H1 (cell line): Measurements from ENCODE around the gene NR2E3.

Experiments used
- CREB1 ChIP-seq: IDR thresholded peaks from 2 replicates; pipeline ENCODE4 v1.6.1; 2012; ENCODE audit warnings: inconsistent platforms
- CTCF ChIP-seq, 3 experiments: IDR thresholded peaks; 1 replicate in 2 of 3; 2 replicates in 1 of 3; pipeline versions ENCODE4 v1.5.1 to v1.6.1; 2011; ENCODE audit warnings: low read length in 3 of 3, mild to moderate bottlenecking in 3 of 3, inconsistent platforms in 2 of 3, low read depth in 1 of 3, moderate library complexity in 1 of 3; ENCODE audit not compliant: insufficient read depth in 1 of 3; ENCODE audit errors: control extremely low read depth in 1 of 3
- KDM1A ChIP-seq: fragments of 200-600, 300-600 bp; sonication (generic); IDR thresholded peaks from 2 replicates; pipeline ENCODE4 v1.7.1; 2016; ENCODE audit warnings: mild to moderate bottlenecking, low read length, borderline replicate concordance
- NRF1 ChIP-seq: IDR thresholded peaks from 2 replicates; pipeline ENCODE4 v1.6.1; 2011; ENCODE audit warnings: mild to moderate bottlenecking, low read depth, low read length, improper control_type of control experiment
- RBBP5 ChIP-seq: IDR thresholded peaks from 2 replicates; pipeline ENCODE4 v1.7.1; 2012; ENCODE audit warnings: low read depth, mild to moderate bottlenecking, inconsistent platforms, low read length, moderate library complexity, borderline replicate concordance
- SIRT6 ChIP-seq: IDR thresholded peaks from one replicate; pipeline ENCODE4 v1.7.1; 2012; ENCODE audit warnings: low read length, inconsistent platforms
- SP1 ChIP-seq: IDR thresholded peaks from 2 replicates; pipeline ENCODE4 v1.6.1; 2011; ENCODE audit warnings: low read depth, low read length
- TAF1 ChIP-seq: IDR thresholded peaks from 2 replicates; pipeline ENCODE4 v1.6.1; 2011; ENCODE audit warnings: mild to moderate bottlenecking, low read depth, low read length

- TF ChIP-seq CREB1 (no peak), SP1 (no peak), RBBP5 (no peak), CTCF (IDR thresholded peaks at IDR 0.05; ENCODE audit: control extremely low read depth in 1 of 3, insufficient read depth in 1 of 3, low read depth in 1 of 3, low read length in 3 of 3) (no peak), KDM1A (no peak), SIRT6 (no peak), NRF1 (no peak), TAF1 (no peak)
Measured at GRCh38 chr15:71826196-71826595, 15.8 kb downstream of the NR2E3 start.
